AG09309 (cell line): Measurements from ENCODE around the gene PLD4.

Experiments
- DNase-seq: peaks from one replicate; pipeline ENCODE4 v3.0.0-alpha.2; 2010; ENCODE audit warnings: low read depth
- H3K4me3 ChIP-seq: 2 replicates; pipeline ENCODE4 v1.5.1; 2011; ENCODE audit warnings: mild to moderate bottlenecking, low read depth, low read length, moderate library complexity; ENCODE audit not compliant: control insufficient read depth
- TF ChIP-seq, protein P1 (sequence below): IDR thresholded peaks from 2 replicates; pipeline ENCODE4 v1.5.1; 2011; ENCODE audit warnings: mild to moderate bottlenecking, low read depth, low read length, inconsistent platforms; ENCODE audit not compliant: insufficient read depth, control insufficient read depth; ENCODE audit errors: missing control alignments

Gene PLD4

GRCh38 chr14:104928391-104929133 is 3.9 kb downstream of the PLD4 start:
- TF ChIP-seq, protein P1, sequence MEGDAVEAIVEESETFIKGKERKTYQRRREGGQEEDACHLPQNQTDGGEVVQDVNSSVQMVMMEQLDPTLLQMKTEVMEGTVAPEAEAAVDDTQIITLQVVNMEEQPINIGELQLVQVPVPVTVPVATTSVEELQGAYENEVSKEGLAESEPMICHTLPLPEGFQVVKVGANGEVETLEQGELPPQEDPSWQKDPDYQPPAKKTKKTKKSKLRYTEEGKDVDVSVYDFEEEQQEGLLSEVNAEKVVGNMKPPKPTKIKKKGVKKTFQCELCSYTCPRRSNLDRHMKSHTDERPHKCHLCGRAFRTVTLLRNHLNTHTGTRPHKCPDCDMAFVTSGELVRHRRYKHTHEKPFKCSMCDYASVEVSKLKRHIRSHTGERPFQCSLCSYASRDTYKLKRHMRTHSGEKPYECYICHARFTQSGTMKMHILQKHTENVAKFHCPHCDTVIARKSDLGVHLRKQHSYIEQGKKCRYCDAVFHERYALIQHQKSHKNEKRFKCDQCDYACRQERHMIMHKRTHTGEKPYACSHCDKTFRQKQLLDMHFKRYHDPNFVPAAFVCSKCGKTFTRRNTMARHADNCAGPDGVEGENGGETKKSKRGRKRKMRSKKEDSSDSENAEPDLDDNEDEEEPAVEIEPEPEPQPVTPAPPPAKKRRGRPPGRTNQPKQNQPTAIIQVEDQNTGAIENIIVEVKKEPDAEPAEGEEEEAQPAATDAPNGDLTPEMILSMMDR = no peak
- no peak overlapping the region for H3K4me3 ChIP-seq
- DNase-seq = no peak

DNA sequence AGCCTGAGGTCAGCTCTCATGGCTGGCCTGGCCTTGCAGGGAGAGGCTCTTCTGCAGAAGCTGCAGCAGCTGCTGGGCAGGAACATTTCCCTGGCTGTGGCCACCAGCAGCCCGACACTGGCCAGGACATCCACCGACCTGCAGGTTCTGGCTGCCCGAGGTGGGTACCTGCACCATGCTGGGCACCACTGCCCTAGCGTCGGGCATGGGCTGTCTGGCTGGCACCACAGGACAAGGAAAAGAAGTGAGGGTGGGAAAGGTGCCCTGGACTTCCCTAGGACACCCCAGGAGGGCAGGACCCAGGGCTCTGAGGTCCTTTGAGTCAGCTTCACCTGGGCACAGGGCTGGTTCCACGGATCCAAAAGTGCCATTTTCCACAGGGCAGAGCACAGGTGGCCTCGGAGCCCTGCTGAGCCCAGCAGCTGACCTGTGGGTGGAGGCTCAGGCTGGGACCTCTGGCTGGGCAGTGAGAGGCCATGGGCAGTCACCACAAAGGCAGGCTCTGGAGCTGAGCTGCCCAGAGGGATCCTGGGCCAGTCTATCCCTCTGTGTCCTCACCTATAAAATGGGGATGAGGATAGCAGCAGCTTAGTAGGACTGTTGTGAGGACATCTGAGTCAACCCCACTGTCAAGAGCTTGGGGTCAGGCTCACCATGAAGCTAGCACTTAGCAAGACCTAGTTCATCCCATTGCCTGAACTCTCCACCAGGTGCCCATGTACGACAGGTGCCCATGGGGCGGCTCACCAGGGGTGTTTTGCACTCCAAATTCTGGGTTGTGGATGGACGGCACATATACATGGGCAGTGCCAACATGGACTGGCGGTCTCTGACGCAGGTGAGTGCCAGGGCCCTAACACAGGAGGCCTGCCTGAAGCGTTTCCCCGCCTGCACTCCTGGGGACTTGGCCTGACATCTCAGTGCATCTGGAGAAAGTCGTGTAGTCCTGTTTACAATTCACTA is 4.9 kb downstream of the PLD4 start:
- H3K4me3 ChIP-seq = no peak overlapping the region
- TF ChIP-seq, protein P1 = no peak
- DNase-seq = no peak

DNA sequence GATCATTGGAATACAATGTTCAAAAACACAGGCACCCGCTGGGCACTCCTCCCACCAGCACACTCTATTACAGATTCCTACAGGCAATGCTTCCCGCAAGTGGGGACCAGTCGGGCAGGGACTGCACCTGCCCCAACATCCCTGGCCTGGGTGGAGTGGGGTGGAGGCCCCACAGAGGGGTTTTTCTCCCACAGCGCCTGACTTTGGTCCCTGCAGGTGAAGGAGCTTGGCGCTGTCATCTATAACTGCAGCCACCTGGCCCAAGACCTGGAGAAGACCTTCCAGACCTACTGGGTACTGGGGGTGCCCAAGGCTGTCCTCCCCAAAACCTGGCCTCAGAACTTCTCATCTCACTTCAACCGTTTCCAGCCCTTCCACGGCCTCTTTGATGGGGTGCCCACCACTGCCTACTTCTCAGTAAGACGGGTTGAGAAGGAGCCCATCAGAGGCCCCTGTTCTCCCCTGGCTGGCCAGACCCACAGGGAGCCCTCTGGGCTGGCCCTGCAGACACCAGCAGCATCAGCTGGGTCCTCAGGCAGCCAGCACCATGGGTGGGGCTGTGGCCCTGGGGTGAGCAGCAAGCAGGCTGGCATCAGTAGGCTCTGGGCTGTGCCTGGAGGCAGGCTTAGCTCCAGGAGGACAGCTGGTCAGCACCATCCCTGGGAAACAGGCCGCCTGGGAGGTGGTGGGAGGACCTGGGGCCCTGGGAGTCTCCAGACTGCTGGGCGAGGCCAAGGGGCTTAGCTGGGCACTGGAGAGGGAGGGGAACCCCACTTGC is 6.0 kb downstream of the PLD4 start:
- TF ChIP-seq, protein P1 = no peak
- H3K4me3 ChIP-seq = no peak overlapping the region
- no peak for DNase-seq

- DNase-seq = no peak
- H3K4me3 ChIP-seq = no peak overlapping the region
- TF ChIP-seq, protein P1 = no peak
Observed at GRCh38 chr14:104931304-104931770, 6.7 kb downstream of the PLD4 start.

DNA sequence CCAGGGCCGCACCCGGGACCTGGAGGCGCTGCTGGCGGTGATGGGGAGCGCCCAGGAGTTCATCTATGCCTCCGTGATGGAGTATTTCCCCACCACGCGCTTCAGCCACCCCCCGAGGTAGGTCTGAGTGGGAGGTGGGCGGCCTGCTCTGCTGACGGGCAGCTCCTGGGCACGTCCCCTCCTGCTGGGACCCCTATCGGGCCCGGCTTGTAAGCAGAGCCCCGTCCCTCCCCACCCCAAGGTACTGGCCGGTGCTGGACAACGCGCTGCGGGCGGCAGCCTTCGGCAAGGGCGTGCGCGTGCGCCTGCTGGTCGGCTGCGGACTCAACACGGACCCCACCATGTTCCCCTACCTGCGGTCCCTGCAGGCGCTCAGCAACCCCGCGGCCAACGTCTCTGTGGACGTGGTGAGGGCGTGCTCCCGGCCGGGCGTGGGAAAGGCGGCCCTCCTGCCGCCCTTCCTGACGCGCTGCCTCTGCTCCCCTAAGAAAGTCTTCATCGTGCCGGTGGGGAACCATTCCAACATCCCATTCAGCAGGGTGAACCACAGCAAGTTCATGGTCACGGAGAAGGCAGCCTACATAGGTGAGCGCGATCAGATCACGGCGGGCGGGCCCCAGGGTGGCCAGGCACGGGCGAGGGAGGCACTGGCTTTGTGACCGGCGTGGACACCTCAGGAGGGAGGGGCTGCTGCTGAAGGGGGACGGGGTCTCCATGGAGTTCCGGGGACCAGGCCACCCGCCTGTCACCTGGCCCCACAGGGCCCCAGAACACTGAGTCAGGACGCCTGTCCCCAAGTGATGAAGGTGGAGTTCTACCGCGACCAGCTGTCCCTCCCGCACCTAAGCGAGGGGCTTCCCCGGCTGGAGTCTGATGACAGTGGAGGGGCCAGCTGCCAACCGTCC is 7.3 kb downstream of the PLD4 start:
- DNase-seq = no peak
- TF ChIP-seq, protein P1 = no peak
- H3K4me3 ChIP-seq = no peak overlapping the region
